BLaER1 treated with 17β-estradiol and CSF1 and Interleukin-3, amounts not matched to agents 10 nM and 100 nM (cell line): ENCODE measurements around the gene STK4.

Source experiments
- H3K27ac ChIP-seq, 11 experiments: shearing (Covaris generic); formaldehyde crosslinking; 2 replicates each; pipeline ENCODE4 v1.8.1; 2022
- H3K27me3 ChIP-seq, 11 experiments: shearing (Covaris generic); formaldehyde crosslinking; 2 replicates each; pipeline ENCODE4 v1.8.1; 2022
- H3K36me3 ChIP-seq, 11 experiments: shearing (Covaris generic); formaldehyde crosslinking; 2 replicates each; pipeline ENCODE4 v1.8.1; 2022
- H3K4me1 ChIP-seq, 10 experiments: shearing (Covaris generic); formaldehyde crosslinking; 2 replicates each; pipeline ENCODE4 v1.8.1; 2022
- H3K4me2 ChIP-seq, 11 experiments: shearing (Covaris generic); formaldehyde crosslinking; 2 replicates each; pipeline ENCODE4 v1.8.1; 2022
- H3K4me3 ChIP-seq, 10 experiments: shearing (Covaris generic); formaldehyde crosslinking; 2 replicates each; pipeline ENCODE4 v1.8.1; 2022
- H3K9ac ChIP-seq, 11 experiments: shearing (Covaris generic); formaldehyde crosslinking; 2 replicates each; pipeline ENCODE4 v1.8.1; 2022
- H3K9me3 ChIP-seq, 11 experiments: shearing (Covaris generic); formaldehyde crosslinking; replicated peaks in 1 of 11; 2 replicates each; pipeline ENCODE4 v1.8.1; 2022
- H4K20me1 ChIP-seq, 11 experiments: shearing (Covaris generic); formaldehyde crosslinking; 2 replicates each; pipeline ENCODE4 v1.8.1; 2022
- Cebpa-rat ChIP-seq, 11 experiments: shearing (Covaris generic); IDR thresholded peaks; 2 replicates each; pipeline ENCODE4 v1.8.1; 2022

The STK4 gene

GRCh38 chr20:44948107-44948506, 18.2 kb upstream of the STK4 start:
- Histone ChIP-seq H3K36me3 (peaks cover 99 to 100% (median 100%) of the 10 kb centered on the region in 11 experiments), H3K4me2 (no peak overlapping the region), H3K9ac (no peak overlapping the region), H3K27me3 (no peaks in the 10 kb centered on the region), H3K9me3 (no peaks in the 10 kb centered on the region), H3K4me1 (peaks cover 6 to 14% (median 10%) of the 10 kb centered on the region in 10 experiments; a peak in 19 of 20 replicates), H4K20me1 (peaks cover 0 to 93% (median 74%) of the 10 kb centered on the region in 11 experiments; a peak in 19 of 22 replicates), H3K4me3 (no peak overlapping the region), H3K27ac (no peak overlapping the region)
- no peak for TF ChIP-seq Cebpa-rat (IDR thresholded peaks at IDR 0.05)

GRCh38 chr20:44948513-44948912, 17.8 kb upstream of the STK4 start:
- Histone ChIP-seq H3K4me3 (no peak overlapping the region), H3K4me2 (no peak overlapping the region), H3K9ac (no peak overlapping the region), H4K20me1 (peaks cover 0 to 93% (median 74%) of the 10 kb centered on the region in 11 experiments; a peak in 19 of 22 replicates), H3K4me1 (peaks cover 10 to 18% (median 14%) of the 10 kb centered on the region in 10 experiments; a peak in 19 of 20 replicates), H3K9me3 (no peaks in the 10 kb centered on the region), H3K36me3 (peaks cover 99 to 100% (median 100%) of the 10 kb centered on the region in 11 experiments), H3K27me3 (no peaks in the 10 kb centered on the region), H3K27ac (no peak overlapping the region)
- no peak for TF ChIP-seq Cebpa-rat (IDR thresholded peaks at IDR 0.05)

GRCh38 chr20:44950368-44950767, 15.9 kb upstream of the STK4 start:
- TF ChIP-seq Cebpa-rat (IDR thresholded peaks at IDR 0.05) = no peak
- Histone ChIP-seq H3K27ac (no peak overlapping the region), H3K4me3 (no peak overlapping the region), H3K9ac (no peak overlapping the region), H3K4me2 (no peak overlapping the region), H3K4me1 (peaks cover 25 to 34% (median 31%) of the 10 kb centered on the region in 10 experiments), H3K9me3 (no peaks in the 10 kb centered on the region), H3K36me3 (peaks cover 97 to 100% (median 100%) of the 10 kb centered on the region in 11 experiments), H3K27me3 (no peaks in the 10 kb centered on the region), H4K20me1 (peaks cover 7 to 94% (median 74%) of the 10 kb centered on the region in 11 experiments; a peak in 20 of 22 replicates)

- Histone ChIP-seq H3K9me3 (no peaks in the 10 kb centered on the region), H3K4me3 (no peak overlapping the region), H3K4me2 (peak overlapping the region; percentile 12 to 56 (median 50); a peak in 19 of 22 replicates), H3K9ac (no peak overlapping the region; a peak in 2 of 22 replicates), H4K20me1 (peaks cover 7 to 95% (median 65%) of the 10 kb centered on the region in 11 experiments; a peak in 18 of 22 replicates), H3K27me3 (no peaks in the 10 kb centered on the region), H3K4me1 (peaks cover 42 to 54% (median 50%) of the 10 kb centered on the region in 10 experiments), H3K27ac (no peak overlapping the region), H3K36me3 (peaks cover 85 to 99% (median 98%) of the 10 kb centered on the region in 11 experiments)
- TF ChIP-seq Cebpa-rat (IDR thresholded peaks at IDR 0.05) = no peak
Measured at GRCh38 chr20:44952731-44953130, 13.6 kb upstream of the STK4 start.

- Histone ChIP-seq H3K27me3 (no peaks in the 10 kb centered on the region), H3K4me3 (no peak overlapping the region), H3K9ac (no peak overlapping the region), H3K36me3 (peaks cover 70 to 96% (median 91%) of the 10 kb centered on the region in 11 experiments), H3K27ac (no peak overlapping the region; a peak in 1 of 22 replicates), H3K4me2 (peak overlapping the region in 4 of 11 experiments; percentile 11 to 87 (median 70); a peak in 7 of 22 replicates), H3K9me3 (no peaks in the 10 kb centered on the region), H4K20me1 (peaks cover 7 to 97% (median 61%) of the 10 kb centered on the region in 11 experiments; a peak in 18 of 22 replicates), H3K4me1 (peaks cover 55 to 68% (median 64%) of the 10 kb centered on the region in 10 experiments)
- TF ChIP-seq Cebpa-rat (IDR thresholded peaks at IDR 0.05) = no peak
Measured at GRCh38 chr20:44954211-44954610, 12.1 kb upstream of the STK4 start.

- Histone ChIP-seq H3K36me3 (peaks cover 59 to 85% (median 81%) of the 10 kb centered on the region in 11 experiments), H3K27me3 (no peaks in the 10 kb centered on the region), H3K9me3 (no peaks in the 10 kb centered on the region), H3K9ac (peak overlapping the region in 9 of 11 experiments; percentile 10 to 59 (median 37); a peak in 13 of 22 replicates), H3K4me1 (peaks cover 59 to 71% (median 67%) of the 10 kb centered on the region in 10 experiments), H3K27ac (peak overlapping the region in 10 of 11 experiments; percentile 14 to 72 (median 50); a peak in 17 of 22 replicates), H3K4me3 (no peak overlapping the region), H4K20me1 (peaks cover 7 to 92% (median 55%) of the 10 kb centered on the region in 11 experiments; a peak in 17 of 22 replicates), H3K4me2 (peak overlapping the region; percentile 21 to 87 (median 45); a peak in 20 of 22 replicates)
- no peak for TF ChIP-seq Cebpa-rat (IDR thresholded peaks at IDR 0.05)
Measured at GRCh38 chr20:44955270-44955669, 11.0 kb upstream of the STK4 start.

GRCh38 chr20:44956410-44956809, 9.9 kb upstream of the STK4 start:
- Histone ChIP-seq H3K36me3 (peaks cover 48 to 74% (median 69%) of the 10 kb centered on the region in 11 experiments), H3K4me1 (peaks cover 67 to 80% (median 75%) of the 10 kb centered on the region in 10 experiments), H4K20me1 (peaks cover 4 to 81% (median 47%) of the 10 kb centered on the region in 11 experiments; a peak in 17 of 22 replicates), H3K4me2 (peak overlapping the region in 7 of 11 experiments; percentile 41 to 87 (median 62); a peak in 9 of 22 replicates), H3K27ac (no peak overlapping the region), H3K27me3 (no peaks in the 10 kb centered on the region), H3K9me3 (no peaks in the 10 kb centered on the region), H3K9ac (no peak overlapping the region; a peak in 1 of 22 replicates), H3K4me3 (no peak overlapping the region)
- TF ChIP-seq Cebpa-rat (IDR thresholded peaks at IDR 0.05) = no peak

GRCh38 chr20:44958276-44958675, 8.0 kb upstream of the STK4 start:
- TF ChIP-seq Cebpa-rat (IDR thresholded peaks at IDR 0.05) = no peak
- 0 out of 22 replicates have a peak overlapping the region, but pooled peaks of 1 of the 11 experiments have one; percentile 3 for H3K9ac ChIP-seq
- peaks cover 56 to 77% (median 64%) of the 10 kb centered on the region in 10 experiments for H3K4me1 ChIP-seq
- 0 out of 22 replicates have a peak overlapping the region, but pooled peaks of 2 of the 11 experiments have one; percentile 16 to 82 for H3K27ac ChIP-seq
- H3K9me3 ChIP-seq = no peaks in the 10 kb centered on the region
- peak overlapping the region in 6 of 10 experiments; percentile 75 to 89 (median 84); a peak in 8 of 20 replicates for H3K4me3 ChIP-seq
- H4K20me1 ChIP-seq = peaks cover 4 to 63% (median 31%) of the 10 kb centered on the region in 11 experiments; a peak in 15 of 22 replicates
- H3K36me3 ChIP-seq = peaks cover 29 to 55% (median 51%) of the 10 kb centered on the region in 11 experiments
- peak overlapping the region; percentile 88 to 99 (median 93) for H3K4me2 ChIP-seq
- H3K27me3 ChIP-seq = no peaks in the 10 kb centered on the region

- no peaks in the 10 kb centered on the region for H3K27me3 ChIP-seq
- H3K9me3 ChIP-seq = no peaks in the 10 kb centered on the region
- TF ChIP-seq Cebpa-rat (IDR thresholded peaks at IDR 0.05) = no peak
- H3K4me3 ChIP-seq = peak overlapping the region; percentile 59 to 89 (median 82)
- peaks cover 4 to 54% (median 29%) of the 10 kb centered on the region in 11 experiments; a peak in 14 of 22 replicates for H4K20me1 ChIP-seq
- peak overlapping the region; percentile 76 to 91 (median 88); a peak in 21 of 22 replicates for H3K9ac ChIP-seq
- H3K36me3 ChIP-seq = peaks cover 20 to 46% (median 42%) of the 10 kb centered on the region in 11 experiments
- H3K27ac ChIP-seq = peak overlapping the region in 8 of 11 experiments; percentile 77 to 89 (median 83); a peak in 14 of 22 replicates
- peak overlapping the region; percentile 88 to 99 (median 93) for H3K4me2 ChIP-seq
- peaks cover 48 to 68% (median 56%) of the 10 kb centered on the region in 10 experiments for H3K4me1 ChIP-seq
Measured at GRCh38 chr20:44959082-44959637, 7.2 kb upstream of the STK4 start.
